HG03280 (cell line): ENCODE measurements around the gene ANKUB1.

Experiments used
- ATAC-seq: cut with Tn5 transposase; IDR thresholded peaks from one replicate; pipeline ENCODE4 v1.9.1; 2021; ENCODE audit warnings: mild to moderate bottlenecking, moderate library complexity; ENCODE audit not compliant: unreplicated experiment

Gene ANKUB1

DNA sequence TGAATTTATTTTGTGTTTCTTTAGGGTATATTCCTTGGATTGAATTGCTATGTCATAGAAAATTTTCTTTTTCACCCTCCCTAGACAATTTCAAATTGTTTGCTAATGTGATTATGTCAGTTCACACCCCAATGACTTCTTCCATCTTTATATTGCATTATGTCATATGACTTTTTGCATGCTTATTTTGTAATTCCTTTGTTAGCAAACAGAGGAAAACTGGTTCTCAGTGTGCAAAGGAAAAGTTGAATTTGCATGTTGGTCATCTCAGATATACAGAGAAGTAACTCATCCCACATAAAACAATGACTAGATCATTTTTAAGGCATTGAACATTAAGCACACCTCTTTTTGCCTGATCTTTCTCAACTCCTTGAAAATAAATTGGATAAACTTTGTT, 17.3 kb upstream of the ANKUB1 start:
- ATAC-seq: no peak

DNA sequence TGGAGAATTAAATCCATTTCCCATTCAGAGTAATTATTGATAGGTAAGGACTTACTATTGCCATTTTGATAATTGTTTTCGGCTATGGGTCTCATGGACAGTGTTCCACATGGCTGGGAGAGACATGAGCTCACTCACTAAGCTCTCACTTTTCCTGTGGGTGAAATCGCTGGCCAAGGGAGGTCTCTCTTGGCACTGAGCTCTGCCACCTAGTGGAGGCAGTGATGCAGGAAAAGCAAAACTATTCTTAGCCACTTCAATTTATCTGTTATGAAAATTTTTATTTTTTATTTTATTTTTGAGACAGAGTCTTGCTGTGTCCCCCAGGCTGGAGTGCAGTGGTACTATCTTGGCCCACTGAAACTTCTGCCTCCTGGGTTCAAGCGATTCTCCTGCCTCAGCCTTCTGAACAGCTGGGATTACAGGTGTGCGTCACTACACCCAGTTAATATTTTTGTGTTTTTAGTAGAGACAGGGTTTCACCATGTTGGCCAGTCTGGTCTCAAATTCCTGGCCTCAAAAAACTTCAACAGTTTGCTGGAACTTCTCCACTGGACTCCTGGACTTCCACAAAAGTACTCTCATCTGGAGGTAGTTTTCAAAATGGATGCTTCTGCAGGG, 16.0 kb upstream of the ANKUB1 start:
- no peak for ATAC-seq

DNA sequence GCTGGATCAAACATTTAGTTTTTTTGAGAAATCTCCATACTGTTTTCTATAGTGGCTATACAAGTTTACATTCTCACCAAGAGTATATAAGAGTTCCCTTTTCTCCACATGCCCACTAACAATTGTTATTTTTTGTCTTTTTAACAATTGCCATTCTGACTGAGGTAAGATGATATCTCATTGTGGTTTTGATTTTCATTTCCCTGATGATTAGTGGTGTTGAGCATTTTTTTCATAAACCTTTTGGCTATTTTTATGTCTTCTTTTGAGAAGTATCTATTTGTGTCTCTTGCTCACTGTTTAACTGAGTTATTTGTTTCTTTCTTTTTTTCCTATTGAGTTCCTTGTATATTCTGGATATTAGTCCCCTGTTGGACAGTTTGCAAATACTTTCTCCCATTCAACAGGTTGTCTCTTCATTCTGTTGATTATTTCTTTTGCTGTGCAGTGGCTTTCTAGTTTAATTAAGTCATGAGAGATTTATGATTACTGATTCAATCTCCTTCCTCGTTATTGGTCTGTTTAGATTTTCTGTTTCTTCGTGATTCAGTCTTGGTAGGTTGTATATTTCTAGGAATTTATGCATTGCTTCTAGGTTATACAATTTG, 13.9 kb upstream of the ANKUB1 start:
- ATAC-seq: no peak

DNA sequence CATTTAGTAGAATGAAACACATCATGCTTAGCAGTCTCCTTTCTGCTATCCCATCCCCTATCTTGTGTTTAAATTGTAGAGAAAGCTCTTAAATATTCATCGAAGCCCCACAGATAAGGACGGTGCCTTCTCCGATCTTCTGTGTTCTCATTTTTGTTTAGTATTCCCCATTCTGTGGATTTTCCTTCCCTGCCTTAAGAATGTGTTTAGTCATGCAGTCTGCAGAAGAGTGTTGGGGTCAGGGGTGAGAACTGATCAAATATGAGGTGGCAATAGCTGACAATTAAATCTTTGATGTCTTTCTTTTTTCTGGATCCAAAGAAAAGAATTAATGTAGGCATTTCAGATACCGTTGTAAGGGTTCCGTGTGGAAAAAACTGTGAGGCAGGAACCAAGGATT, 9.3 kb upstream of the ANKUB1 start:
- no peak for ATAC-seq

DNA sequence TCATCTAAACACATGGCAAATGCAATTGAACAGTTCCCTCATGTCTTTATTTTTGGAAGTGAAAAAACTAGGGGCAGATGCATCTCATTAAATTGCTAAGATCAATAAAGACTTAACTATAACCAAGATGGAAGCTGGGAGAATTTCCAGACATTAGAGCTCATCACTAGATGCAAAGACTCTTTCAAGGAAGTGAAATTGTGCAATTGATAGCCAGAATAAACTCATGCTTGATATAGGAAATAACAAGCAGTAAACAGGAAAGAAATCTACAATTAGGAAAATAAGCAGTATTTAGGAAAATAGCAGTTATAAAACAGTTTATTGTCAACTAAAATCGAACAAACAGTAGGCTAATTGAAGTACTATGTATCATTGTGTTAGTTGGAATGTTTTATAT, 8.8 kb upstream of the ANKUB1 start:
- ATAC-seq: no peak

DNA sequence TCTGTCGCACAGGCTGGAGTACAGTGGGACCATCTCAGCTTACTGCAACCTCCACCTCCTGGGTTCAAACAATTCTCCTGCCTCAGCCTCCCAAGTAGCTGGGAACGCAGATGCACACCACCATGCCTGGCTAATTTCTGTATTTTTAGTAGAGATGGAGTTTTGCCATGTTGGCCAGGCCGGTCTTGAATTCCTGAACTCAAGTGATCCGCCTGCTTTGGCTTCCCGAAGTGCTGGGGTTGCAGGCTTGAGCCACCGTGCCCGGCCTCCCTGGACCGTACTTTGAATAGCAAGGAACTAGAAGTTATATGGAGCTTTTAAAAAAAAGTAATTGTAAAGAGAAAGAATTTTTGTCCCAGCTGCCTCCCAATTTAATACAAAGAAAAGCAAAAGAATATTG, 8.3 kb upstream of the ANKUB1 start:
- no peak for ATAC-seq

DNA sequence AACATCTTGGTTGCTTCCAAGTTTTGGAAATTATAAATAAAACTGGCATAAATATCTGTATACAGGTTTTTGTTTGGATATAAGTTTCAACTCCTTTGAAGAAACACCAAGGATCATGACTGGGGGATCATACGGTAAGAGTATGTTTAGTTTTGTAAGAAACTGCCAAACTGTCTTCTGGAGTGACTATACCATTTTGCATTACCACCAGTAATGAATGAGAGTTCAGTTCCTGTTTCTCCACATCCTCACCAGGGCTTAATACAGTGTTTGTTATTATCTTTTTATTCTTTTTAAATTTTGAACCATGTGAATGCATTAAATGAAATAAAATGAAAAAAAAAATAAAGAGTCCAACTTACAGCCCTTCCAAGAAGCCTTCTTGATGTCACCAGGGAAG, 3.7 kb upstream of the ANKUB1 start:
- no peak for ATAC-seq

DNA sequence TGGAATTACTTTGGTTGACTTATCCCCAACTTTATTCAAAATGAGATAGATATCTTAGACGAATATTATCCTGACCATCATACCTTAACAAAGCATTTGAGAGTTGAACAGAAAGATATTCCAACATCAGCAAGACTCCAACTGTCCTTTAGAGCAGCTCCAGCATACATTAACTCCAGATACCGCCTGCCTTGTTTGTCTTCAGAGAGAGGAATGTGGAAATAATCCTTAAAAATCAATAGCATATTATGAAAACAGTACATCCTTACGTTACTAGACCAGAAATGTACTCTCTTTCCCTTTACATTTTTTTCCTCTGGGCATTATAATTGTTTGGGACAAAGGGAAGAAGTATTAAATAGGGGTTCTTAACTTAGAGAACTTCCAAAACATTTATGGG, 1.7 kb downstream of the ANKUB1 start:
- no peak for ATAC-seq

DNA sequence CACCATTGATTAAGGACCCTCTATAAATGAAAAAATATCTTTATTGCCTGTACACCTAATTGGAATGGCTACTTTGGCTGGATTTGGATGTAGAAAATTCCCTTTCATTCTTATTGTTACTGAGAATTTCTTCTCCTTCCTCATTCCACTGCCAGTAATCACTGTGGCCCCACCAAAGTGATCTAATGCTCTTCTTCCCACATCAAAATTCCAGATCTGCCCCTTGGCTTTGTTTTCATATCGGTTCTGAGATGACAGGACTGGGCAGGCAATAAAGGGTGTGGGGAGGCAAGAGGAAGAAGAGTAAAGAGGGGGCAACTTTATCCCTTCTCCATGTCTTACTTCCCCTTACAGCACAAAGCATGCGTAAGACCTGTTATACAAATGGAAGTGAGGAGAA, 2.1 kb downstream of the ANKUB1 start:
- ATAC-seq: no peak

DNA sequence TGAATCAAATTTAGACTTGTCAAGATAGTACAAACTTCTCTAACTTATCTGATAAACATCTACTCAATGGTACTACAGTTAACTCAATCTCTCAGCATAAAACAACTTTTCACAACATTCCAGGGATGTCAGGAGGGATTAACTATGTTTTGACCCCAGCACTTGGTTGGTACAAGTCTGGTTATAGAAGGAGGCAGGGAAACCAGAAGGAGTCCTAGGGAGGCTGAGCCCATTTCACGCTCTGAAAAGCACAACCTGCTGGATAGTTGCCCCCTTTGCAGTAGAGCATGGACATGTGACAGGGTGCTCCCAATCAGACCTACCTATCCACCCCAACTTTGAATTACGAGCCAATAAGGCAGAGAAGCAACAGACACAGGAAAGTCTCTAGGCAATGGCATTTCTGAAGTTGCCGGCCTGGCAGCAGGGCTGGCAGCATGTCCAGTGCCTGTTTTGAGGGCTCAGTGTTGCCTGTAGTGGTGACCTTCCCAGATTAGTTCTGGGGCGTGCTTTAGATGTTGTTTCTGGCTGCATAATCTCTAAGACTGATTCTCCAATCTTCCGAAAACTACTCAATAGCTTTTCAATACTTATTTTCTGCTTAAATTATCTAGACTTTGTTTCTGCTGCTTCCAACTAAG, 8.2 kb downstream of the ANKUB1 start:
- no peak for ATAC-seq

DNA sequence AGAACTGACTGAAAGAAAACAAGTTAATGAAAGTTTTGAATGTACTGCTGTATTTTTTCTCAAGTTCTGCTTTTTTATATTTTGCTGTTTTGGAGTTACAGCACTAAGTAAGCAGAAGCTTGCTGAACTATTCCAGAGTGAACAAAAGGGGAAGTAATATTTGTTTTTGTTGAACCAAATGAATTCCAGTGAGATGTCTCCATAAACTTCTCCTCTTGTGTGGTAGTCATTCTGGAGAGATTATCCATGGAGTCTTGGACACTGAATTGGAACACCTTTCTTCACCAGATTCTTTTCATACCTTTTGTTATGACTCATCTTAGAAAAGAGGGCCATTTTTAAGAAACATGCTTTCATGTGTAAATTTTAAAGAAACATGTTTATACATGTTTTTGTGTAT, 8.8 kb downstream of the ANKUB1 start:
- ATAC-seq: no peak

DNA sequence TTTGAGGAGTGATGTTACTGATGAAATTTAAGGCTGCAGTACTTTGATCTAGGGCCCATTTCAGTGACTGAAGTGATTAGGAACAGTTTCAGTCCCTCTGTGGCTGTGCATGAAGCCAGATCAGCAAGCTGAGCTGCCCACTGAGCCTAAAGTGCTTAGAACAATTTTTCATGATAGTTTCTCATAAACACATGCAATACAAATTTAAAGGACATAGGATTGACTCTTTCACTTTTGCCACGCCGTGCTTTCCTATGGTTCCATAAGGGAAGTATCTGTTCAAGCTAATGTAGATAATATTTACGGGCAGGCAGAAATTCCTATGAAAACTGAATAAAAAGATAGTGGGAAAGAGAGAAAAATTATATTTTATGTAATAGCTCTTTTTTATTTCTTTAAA, 10.6 kb downstream of the ANKUB1 start:
- no peak for ATAC-seq

DNA sequence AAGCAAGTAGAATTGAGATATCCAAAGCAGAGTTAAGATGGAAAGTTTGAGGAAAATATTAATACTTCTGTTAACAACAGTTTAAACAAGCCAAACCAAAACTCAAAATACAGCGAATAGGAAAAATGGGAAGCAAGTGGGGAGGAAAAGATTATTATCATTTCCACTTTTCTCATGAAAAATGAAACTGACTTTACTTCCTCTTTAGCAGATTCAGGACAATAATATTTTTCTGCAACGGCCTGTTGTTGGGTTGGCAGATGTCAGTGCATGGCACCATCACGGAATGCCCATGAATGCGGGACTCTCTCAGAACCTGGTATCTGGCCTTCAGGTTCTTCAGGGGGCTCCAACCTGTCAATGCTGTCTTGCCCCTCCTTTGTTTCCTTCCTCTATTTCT, 11.1 kb downstream of the ANKUB1 start:
- ATAC-seq: no peak

DNA sequence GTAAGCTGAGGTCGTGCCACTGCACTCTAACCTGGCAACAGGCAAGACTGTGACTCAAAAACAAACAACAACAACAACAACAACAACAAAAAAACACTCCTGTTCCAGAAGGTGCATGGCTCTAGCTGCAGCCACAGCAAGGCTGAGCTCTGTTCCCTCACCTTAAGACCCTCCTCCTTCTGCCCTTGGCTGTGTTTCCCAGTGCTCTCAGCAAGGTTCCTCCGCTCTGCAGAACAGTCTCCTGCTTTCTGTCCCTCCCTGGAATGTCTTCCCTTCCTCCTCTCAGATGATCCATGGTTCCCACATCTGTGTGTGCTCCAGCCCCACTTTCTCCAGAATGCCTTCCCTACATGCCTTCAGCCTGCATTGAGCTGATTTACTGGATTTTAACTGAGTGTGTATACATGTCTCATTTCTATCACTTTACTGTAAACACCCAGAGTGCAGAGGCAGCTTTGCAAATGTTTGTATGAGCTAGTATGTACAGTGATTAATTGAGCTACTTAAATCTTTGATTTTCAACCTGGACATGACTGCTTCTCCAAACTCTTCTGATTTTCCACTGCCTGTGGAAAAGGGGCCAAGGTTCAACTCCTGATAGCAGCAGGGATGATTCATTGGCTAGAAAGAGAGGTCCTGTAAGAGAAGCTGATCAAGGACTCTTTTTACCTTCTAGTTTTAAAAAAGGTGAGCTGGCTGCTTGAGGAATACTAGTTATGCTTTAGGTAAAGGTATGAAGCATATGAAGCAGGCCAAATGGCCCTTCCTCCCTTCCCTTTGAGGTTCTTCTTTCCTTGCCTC, 14.7 kb downstream of the ANKUB1 start:
- ATAC-seq: no peak

DNA sequence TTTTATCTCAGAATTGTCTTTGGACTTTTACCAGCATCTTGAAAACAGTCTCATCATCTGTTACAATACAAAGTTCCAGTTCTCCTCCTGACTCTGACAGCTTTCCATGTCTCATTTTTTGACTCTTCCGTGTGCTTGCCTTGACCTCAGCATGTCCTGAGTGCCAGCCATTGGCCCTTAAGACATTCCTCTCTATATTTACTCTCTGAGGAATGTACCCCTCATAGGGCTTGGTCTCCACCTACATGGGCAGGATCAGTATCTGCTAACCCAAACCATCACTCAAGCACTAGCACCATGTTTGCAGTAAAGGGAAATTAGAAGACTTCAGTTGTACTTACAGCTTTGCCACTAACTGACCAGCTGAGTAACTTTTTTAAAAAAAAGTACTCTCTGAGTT, 16.2 kb downstream of the ANKUB1 start:
- ATAC-seq: no peak

DNA sequence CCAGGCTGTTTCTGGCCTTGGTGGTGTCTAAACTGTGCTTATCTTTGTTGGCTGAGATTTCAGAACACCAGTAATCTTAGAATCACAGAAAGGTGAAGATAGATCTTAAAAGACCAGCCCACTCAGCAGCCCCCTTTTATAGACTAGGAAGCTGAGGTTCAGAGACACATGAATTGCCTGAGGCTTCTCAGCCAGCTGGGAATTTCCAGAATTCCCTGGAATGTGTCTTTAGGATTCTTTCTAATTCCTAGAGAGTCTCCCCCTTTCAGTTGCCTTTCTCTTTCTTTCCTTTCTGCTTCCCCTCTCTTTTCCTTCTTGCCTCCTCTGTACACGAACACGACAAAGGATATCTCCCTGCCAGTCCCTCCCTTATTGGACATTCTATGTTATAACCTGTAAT, 19.5 kb downstream of the ANKUB1 start:
- ATAC-seq: no peak

DNA sequence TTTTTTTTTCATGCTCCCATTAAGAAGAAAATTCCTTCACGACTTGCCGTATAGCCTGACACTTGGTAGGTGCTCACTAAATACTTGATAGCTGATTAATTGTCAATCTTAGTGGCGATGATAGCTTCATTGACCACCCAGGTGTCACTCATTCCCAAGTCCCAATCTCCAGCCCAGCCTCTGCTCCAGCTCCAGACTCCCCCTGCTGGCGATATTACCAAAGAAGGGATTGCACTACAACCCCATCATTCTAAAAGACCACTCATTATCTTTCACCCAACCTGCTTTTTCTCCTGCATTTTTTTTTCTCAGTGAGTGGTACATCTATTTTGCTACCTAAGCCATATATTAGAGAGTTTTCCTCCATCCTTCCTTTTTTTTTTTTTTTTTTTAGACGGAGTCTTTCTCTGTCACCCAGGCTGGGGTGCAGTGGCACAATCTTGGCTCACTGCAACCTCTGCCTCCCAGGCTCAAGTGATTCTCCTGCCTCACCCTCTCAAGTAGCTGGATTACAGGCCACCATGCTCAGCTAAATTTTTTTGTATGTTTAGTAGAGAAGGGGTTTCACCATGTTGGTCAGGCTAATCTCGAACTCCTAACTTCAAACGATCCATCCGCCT, 20.6 kb downstream of the ANKUB1 start:
- no peak for ATAC-seq

DNA sequence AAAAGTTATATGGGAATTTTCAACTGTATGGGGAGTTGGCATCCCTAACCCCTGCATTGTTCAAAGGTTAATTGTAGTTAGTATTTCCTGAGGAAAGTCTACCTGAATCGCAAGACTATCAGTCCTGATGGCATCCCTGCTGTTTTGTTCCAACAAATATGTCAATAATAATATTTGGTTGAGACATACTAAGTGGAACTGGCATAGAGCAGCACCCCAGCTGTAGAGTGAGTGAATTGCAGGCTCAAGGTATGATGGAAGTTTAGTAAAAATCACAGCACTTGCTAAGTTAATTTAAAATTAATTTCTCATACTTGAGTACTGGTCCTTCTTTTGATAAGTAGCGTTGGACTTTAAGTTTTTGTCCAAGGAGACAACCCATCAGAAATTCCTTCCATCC, 22.1 kb downstream of the ANKUB1 start:
- no peak for ATAC-seq

DNA sequence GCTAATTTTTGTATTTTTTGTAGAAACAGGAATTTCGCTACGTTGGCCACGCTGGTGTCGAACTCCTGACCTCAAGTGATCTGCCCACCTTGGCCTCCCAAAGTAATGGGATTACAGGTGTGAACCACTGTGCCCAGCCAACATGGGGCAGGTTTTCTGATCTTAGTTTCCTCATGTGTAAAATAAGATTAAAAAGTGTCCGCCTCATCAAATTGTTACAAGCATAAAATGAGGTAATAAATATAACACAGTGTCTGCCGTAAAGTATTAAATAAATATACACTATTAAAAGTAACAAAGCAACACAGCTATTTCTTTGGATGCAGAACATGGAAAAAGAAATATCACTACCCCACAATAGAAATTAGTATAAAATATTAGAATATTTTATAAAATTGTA, 23.6 kb downstream of the ANKUB1 start:
- no peak for ATAC-seq

DNA sequence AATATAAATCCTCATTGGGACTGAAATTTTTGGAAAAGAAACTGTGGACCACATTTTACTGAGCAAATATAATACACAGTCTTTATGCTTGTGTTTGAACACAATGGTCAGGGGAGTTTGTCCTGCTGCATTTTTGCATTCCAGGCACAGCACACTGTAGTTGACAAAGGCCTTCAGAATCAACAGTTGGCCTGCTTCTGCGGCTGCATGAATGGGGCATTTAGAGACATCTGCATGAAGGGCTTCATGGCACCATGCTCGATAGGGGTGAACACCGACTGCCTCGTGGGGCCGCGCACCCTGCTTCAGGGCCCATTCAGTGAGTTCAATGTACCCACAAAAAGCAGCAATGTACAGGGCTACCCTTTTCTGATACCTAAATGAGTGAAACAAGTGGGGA, 24.6 kb downstream of the ANKUB1 start:
- no peak for ATAC-seq

DNA sequence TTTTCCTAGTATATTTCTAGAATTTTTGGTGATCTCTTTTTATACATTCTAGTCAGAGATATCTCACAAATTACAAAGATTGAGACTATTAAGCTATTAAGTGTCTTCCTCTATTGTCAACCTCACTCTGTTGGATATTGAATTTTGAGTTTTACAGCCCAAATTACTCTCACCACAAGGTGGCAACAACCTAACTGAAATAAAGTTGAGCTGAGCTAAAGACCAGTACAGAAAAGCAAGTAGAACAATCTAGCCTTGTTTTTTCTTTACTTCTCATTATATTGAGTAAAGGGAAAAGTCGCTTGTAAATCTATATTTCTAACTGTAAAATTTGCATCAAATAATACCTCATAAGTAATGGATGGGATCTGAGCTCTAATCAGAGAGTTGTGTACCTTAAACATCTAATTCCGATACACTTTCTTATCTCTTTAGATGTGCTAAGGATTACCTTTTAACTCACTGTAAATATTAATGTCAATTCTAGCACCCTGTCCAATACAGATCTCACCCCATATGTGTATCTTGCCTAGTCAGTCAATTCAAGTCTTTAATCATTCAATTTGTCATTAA, 26.5 kb downstream of the ANKUB1 start:
- no peak for ATAC-seq
